ENCODE data around the gene GNAO1. TPM values are rescaled to one million over a fixed set of nuclear protein-coding genes. Genes with fewer than 3 reads are reported as not detected.

Gene GNAO1
- polyA plus RNA-seq, 1 experiment = 0.01 TPM

GRCh38 chr16:56312556-56312955 lies 121.3 kb downstream of the GNAO1 start:
- CTCF ChIA-PET = no interaction called here

GRCh38 chr16:56314244-56314850 lies 123.1 kb downstream of the GNAO1 start:
- no peaks in the 10 kb centered on the region; the same call in 1 of the 2 replicates for H3K9me3 ChIP-seq (ENCODE audit: control insufficient read depth, insufficient read depth, low read length)
- no peak overlapping the region for H3K4me3 ChIP-seq (ENCODE audit: low read depth, low read length)
- no peak for DNase-seq (ENCODE audit: low read depth, low spot score)
- POLR2A ChIA-PET = no interaction called here
- no peak overlapping the region for H3K27ac ChIP-seq (ENCODE audit: low read depth, low read length)
- TF ChIP-seq, protein P1, sequence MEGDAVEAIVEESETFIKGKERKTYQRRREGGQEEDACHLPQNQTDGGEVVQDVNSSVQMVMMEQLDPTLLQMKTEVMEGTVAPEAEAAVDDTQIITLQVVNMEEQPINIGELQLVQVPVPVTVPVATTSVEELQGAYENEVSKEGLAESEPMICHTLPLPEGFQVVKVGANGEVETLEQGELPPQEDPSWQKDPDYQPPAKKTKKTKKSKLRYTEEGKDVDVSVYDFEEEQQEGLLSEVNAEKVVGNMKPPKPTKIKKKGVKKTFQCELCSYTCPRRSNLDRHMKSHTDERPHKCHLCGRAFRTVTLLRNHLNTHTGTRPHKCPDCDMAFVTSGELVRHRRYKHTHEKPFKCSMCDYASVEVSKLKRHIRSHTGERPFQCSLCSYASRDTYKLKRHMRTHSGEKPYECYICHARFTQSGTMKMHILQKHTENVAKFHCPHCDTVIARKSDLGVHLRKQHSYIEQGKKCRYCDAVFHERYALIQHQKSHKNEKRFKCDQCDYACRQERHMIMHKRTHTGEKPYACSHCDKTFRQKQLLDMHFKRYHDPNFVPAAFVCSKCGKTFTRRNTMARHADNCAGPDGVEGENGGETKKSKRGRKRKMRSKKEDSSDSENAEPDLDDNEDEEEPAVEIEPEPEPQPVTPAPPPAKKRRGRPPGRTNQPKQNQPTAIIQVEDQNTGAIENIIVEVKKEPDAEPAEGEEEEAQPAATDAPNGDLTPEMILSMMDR (IDR thresholded peaks at IDR 0.05; ENCODE audit: low read depth, low read length) = no peak
- peaks cover 15% of the 10 kb centered on the region for H3K27me3 ChIP-seq (ENCODE audit: control insufficient read depth, insufficient read depth, low read length)
- CTCF ChIA-PET = no interaction called here

More at GRCh38 chr16:56312556-56312955, 121.3 kb downstream of the GNAO1 start:
- Histone ChIP-seq H3K27me3 (ENCODE audit: control insufficient read depth, insufficient read depth, low read length) (peaks cover 15% of the 10 kb centered on the region), H3K4me3 (ENCODE audit: low read depth, low read length) (no peak overlapping the region), H3K27ac (ENCODE audit: low read depth, low read length) (no peak overlapping the region), H3K9me3 (ENCODE audit: control insufficient read depth, insufficient read depth, low read length) (no peaks in the 10 kb centered on the region; the same call in 1 of the 2 replicates)
- DNase-seq (ENCODE audit: low read depth, low spot score) = no peak
- TF ChIP-seq, protein P1 (IDR thresholded peaks at IDR 0.05; ENCODE audit: low read depth, low read length) = no peak
- POLR2A ChIA-PET = no interaction called here

DNA sequence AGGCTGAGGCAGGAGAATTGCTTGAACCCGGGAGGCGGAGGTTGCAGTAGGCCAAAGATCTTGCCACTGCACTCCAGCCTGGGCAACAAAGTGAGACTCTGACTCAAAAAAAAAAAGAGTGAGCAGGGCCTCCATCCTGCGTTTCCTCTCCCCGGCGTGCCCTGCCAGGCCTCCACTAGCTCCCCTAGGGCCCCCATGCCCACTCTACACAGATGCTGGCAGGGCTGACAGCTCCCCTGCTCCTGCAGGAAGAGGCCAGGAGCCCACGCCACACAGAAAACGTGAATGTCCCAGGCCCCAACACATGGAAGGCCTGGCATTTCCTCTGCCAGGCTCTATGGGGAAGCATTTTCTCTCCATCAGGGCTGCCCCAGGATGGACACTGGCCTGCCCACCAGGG lies 124.7 kb downstream of the GNAO1 start:
- CTCF ChIA-PET = no interaction called here

DNA sequence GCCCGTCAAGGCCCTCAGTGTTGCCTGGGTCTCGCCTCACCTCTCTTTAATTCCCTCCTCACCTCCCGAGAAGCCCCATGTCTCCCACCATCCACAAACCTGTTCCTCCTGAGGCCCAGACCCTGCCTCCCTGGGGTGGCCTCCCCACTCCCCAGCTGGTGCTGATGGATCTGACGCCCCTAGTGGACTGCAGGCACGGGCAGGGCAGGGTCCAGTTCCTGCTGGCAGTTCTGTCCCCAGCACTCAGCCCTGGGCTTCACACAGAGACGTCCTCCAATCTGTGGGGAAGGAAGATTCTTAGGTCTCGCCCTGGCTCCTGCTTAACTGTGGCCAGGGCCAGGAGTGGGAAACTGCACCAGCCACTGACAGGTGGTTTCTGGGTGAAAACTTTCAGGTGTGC lies 125.3 kb downstream of the GNAO1 start:
- CTCF ChIA-PET = no interaction called here
- H3K4me3 ChIP-seq (ENCODE audit: low read depth, low read length) = no peak overlapping the region
- H3K27me3 ChIP-seq (ENCODE audit: control insufficient read depth, insufficient read depth, low read length) = peaks cover 15% of the 10 kb centered on the region
- H3K27ac ChIP-seq (ENCODE audit: low read depth, low read length) = no peak overlapping the region
- no peak for DNase-seq (ENCODE audit: low read depth, low spot score)
- TF ChIP-seq, protein P1 (IDR thresholded peaks at IDR 0.05; ENCODE audit: low read depth, low read length) = no peak
- POLR2A ChIA-PET = no interaction called here
- no peaks in the 10 kb centered on the region; the same call in 1 of the 2 replicates for H3K9me3 ChIP-seq (ENCODE audit: control insufficient read depth, insufficient read depth, low read length)

More for the DNA sequence above, 124.7 kb downstream of the GNAO1 start:
- TF ChIP-seq, protein P1 (IDR thresholded peaks at IDR 0.05; ENCODE audit: low read depth, low read length) = no peak
- H3K27me3 ChIP-seq (ENCODE audit: control insufficient read depth, insufficient read depth, low read length) = peaks cover 15% of the 10 kb centered on the region
- no peaks in the 10 kb centered on the region; the same call in 1 of the 2 replicates for H3K9me3 ChIP-seq (ENCODE audit: control insufficient read depth, insufficient read depth, low read length)
- H3K27ac ChIP-seq (ENCODE audit: low read depth, low read length) = no peak overlapping the region
- POLR2A ChIA-PET = no interaction called here
- DNase-seq (ENCODE audit: low read depth, low spot score) = no peak
- H3K4me3 ChIP-seq (ENCODE audit: low read depth, low read length) = no peak overlapping the region

DNA sequence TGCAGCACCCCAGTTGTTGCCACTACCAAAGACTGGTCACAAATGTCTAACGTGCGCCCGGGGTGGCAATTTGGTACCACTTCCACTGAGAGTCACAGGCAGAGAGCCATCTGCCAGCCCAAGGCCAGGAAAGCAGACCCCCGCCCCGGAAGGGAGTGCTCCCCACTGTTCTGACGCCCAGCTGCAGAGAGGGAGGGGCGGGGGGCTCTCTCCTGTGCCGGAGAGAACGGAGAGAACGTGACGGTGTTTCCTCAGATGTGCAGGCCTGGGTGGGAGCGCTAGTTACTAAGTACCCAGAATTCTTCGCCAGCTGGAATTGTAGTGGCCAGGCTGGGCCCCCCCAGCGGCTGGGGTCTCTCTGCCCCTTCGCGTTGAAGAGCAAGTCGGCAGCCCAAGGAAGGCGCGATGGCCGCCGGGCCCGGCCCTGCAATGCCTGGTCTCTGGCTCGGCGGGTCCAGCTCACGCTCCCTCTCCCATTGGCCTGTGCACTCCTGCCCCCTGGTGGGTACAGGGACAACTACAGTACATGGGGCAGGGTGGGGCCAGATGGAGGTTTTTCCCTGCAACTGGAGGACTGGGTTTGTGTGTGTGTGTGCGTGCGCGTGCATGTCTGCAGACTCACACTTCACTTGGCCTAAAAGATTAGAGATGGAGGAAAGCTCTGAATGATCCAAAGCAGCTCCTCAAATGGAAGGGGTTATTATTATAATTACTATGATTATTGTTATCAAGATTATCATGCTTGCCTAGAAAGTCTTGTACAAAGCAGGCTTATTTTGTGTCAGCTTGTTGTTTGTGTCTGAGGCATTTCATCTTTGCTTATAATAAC lies 126.9 kb downstream of the GNAO1 start:
- DNase-seq (ENCODE audit: low read depth, low spot score) = peak; percentile 45
- H3K9me3 ChIP-seq (ENCODE audit: control insufficient read depth, insufficient read depth, low read length) = no peaks in the 10 kb centered on the region
- CTCF ChIA-PET = interaction anchor here (0.6 to 5.1 kb wide), 62 partner anchors 10 to 853 kb away, joined by 3 to 199 read pairs (median 3); partner anchors contain the start of gene CES5A
- H3K4me3 ChIP-seq (ENCODE audit: low read depth, low read length) = peak overlapping the region; percentile 47
- H3K27me3 ChIP-seq (ENCODE audit: control insufficient read depth, insufficient read depth, low read length) = peaks cover 18% of the 10 kb centered on the region
- POLR2A ChIA-PET = no interaction called here
- H3K27ac ChIP-seq (ENCODE audit: low read depth, low read length) = no peak overlapping the region
- TF ChIP-seq, protein P1 (IDR thresholded peaks at IDR 0.05; ENCODE audit: low read depth, low read length) = peak; percentile 95

All from AG04450 (cell line).